NCI-H460 (cell line): Measurements from ENCODE around the gene NME8. TPM values are rescaled to one million over a fixed set of nuclear protein-coding genes. Genes with fewer than 3 reads are reported as not detected.
A peak's percentile ranks its signal among the peaks of the same experiment; 100 is the strongest.
"Not testable (repeated sequence)": the region's sequence is repeated elsewhere in the genome, so short reads cannot be mapped to it uniquely, and the experiment has no call there.

Experiments used
- DNase-seq: peaks from one replicate; pipeline ENCODE4 v3.0.0-alpha.2; 2016; ENCODE audit warnings: low read depth; ENCODE audit errors: extremely low read depth
- polyA plus RNA-seq: library from polyadenylated mRNA; depleted of rRNA; stranded (reverse); fragments of >200 nt; gene quantifications from 2 replicates; pipeline ENCODE4 v1.2.3, GENCODE V29; 2014; cell fraction: nucleus; rRNA removed
- total RNA-seq: library from RNA; depleted of rRNA; stranded (reverse); fragments of >200 nt; shearing (Covaris generic); gene quantifications from 2 replicates; pipeline ENCODE4 v1.2.3, GENCODE V29; 2014; rRNA removed

The NME8 gene, protein sequence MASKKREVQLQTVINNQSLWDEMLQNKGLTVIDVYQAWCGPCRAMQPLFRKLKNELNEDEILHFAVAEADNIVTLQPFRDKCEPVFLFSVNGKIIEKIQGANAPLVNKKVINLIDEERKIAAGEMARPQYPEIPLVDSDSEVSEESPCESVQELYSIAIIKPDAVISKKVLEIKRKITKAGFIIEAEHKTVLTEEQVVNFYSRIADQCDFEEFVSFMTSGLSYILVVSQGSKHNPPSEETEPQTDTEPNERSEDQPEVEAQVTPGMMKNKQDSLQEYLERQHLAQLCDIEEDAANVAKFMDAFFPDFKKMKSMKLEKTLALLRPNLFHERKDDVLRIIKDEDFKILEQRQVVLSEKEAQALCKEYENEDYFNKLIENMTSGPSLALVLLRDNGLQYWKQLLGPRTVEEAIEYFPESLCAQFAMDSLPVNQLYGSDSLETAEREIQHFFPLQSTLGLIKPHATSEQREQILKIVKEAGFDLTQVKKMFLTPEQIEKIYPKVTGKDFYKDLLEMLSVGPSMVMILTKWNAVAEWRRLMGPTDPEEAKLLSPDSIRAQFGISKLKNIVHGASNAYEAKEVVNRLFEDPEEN
- not detected in 2 replicates for total RNA-seq
- not detected in 2 replicates for polyA plus RNA-seq

DNA sequence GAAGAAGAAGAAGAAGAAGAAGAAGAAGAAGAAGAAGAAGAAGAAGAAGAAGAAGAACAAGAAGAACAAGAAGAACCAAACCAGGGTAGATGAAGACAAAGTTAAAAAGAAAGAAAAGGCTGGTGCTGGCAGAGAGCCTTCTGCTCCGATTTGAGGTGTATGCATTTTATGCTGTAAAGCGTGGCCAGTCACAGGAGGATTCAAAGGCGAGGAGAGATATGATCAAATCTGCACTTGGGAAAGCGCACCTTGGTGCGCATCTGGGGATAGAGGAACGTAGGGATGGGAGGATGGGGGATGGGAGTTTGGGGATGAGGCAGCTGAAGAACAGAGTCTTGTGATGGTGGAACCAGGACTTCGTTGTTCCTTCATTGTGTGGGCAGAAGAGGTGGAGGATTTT, at the start of gene NME8:
TSS of gene NME8 (plus strand) at position 301 of the 400 bp plus-strand sequence. CDS start 1,670 bp downstream, outside the sequence.
- no peak for DNase-seq

DNA sequence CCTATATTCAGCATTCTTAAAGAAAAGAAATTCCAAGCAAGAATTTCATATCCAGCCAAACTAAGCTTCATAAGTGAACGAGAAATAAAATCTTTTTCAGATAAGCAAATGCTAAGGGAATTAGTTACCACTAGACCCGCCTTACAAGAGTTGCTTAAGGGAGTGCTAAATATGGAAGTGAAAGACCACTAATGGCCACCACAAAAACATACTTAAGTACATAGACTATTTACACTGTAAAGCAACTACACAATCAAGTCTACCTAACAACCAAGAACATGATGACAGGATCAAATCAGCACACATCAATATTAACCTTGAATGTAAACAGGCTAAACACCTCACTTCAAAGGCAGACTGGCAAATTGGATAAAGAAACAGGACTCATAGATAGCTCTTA, 42.2 kb upstream of the NME8 start:
- no peak for DNase-seq

DNA sequence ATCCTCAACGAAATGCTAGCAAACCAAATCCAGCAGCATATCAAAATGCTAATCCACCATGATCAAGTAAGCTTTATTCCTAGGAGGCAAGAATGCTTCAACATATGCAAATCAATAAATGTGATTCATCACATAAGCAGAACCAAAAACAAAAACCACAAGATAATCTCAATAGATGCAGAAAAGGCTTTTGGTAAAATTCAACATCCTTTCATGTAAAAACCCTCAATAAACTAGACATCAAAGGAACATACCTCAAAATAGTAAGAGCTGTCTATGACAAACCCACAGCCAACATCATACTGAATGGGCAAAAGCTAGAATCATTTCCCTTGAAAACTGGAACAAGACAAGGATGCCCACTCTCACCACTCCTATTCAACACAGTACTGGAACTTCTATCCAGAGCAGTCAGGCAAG, 36.2 kb upstream of the NME8 start:
- not testable (repeated sequence) for DNase-seq

DNA sequence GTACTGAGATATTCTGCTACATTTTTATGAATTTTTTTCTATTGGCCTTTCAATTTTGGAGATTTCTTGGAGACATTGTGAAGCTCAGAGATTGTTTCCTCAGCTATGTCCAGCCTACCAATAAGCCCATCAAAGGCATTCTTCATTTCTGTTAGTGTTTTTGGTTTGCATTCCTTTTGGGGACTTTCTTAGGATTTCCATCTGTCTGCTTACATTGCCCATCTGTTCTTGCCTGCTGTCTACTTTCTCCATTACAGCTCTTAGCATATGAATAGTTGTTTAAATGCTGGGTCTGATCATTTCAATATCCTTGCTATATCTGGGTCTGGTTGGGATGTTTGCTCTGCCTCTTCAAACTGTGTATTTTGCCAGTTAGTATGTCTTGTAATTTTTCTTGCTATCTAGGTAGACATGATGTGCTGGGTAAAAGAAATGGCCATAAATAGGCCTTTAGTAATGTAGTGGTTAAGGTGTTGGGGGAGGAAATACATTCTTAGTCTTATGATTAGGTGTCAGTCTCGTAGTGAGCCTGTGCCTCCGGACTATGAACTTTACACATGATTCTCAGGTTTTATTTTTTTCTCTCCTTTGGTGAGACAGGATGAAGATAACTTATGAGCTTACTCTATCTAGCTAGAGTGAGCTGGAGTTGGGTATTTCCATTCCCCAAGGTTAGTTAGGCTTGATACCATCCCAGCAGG, 32.6 kb upstream of the NME8 start:
- DNase-seq: no peak

DNA sequence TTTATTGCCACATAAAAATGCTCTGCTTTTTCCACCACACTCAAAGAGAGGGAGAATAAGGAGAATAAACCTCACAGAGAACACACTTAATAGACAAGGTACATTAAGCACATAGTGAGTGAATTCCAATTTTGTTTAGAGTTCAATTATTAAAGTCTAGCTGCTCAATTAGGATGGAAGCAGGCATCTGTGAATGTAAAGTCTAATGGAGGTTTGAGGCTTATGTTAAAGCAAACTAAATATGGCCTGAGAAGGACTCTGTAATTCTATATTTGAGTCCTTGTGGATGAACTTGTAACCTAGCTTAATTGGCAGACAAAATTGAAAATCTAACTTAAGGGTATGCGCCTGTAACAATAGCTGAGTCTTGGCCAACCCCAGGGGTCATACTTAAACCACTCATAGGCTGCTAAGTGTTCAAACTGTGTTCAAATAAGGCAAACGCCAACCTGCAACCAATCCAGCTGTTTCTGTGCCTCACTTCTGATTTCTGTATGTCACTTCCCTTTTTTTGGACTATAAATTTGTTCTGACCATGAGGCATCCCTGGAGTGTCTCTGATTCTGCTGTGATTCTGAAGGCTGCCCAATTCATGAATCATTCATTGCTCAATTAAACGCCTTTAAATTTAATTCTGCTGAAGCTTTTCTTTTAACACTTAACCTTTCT, 31.3 kb upstream of the NME8 start:
- DNase-seq: no peak

DNA sequence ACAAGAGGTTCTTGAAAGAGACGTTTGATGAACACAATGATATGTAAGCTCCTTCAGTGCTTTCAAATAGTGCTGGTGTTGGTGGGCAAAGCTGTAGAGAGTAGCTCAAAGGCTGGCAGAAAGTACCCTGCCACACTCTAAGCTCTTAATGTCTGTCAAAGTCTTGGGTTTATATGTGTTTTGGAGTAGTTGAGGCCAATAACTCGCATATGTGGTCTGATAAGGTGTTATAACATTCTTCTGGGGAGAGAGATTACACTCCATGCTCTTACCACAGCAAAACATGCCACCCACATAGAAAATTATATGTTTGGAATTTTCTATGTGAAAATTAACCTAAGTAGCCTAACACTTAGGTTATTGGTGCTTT, 30.8 kb upstream of the NME8 start:
- DNase-seq: no peak

DNA sequence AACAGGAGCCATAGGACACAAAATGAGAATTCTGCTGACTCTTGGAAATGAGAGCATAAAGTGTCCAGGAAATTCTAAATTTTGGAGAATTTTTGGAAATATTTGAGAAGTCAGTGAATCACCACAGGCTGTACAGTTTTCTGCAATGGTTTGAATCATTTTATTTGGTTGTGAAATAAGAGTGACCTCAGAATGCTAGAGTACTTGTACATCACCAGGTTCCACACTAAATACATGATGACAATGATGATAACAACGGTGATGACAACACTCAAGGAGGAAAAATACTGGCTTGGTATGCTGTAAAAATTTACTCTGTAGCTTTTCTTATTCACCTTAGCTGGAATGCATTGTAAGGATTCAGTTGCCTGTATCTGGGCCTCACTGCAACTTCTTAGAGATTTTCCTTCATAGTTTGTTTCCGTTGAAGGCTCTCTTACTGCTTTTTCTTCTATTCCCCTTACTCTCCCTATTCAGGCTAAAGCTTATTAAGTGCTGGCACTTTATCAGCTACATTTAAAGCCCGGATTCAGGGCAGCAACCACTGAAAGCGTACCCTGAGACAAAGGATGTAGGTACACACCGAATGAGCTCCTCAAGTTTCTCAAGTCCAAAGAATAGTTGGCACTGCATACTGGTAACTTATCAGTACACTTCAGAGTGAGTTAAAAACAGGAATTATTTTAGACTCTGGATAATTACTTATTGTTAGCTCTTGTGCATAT, 30.2 kb upstream of the NME8 start:
- DNase-seq: no peak

DNA sequence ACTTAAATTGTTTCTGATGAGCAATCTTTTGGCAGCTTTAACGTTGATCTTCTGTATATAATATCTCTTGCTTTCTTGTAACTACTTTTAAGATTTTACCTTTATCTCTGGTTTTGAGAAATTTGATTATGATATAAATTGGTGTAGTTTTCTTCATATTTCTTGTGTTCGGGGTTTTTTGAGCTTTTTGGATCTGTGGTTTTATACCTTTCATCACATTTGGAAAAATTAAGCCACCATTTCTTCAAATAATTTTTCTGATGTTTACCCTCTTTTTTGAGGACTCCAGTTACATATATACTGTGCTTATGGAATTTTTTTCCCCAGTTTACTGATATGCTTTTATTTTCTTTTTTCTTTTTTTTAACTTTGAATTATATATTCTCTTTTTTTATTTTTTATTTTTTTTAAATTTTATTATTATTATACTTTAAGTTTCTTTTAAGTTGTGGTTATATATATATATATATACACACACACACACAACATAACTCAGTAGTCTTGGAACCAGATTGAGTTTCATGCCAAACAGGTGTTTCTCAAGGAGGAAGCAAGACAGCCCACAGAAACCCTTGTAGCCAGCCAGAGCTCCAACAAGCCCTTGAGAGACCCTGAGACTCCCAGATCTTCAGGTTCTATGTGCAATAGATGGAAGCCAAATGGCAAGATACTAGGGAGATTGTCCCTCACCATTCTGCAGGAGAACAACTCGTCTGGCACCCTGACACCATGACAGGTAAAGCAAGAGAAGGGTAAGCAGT, 27.5 kb upstream of the NME8 start:
- DNase-seq: no peak

DNA sequence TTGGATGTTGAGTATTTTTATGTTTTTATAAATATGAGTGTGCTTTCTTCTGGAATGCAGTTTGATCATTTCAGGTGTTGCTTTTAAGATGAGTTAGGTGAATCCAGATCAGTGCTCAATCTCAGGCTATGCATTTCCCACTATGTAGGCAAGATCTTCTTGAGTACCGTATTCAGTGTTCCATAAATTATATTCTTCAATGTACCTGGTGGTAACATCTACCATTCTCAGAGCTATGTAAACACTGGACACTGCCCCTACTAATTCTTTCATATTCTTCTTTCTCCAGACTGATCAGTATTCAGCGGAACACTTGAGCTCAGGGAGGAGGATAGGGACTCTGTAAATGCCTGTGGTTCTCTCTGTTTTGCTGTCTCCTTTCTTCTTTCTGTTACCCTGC, 25.5 kb upstream of the NME8 start:
- DNase-seq: no peak

DNA sequence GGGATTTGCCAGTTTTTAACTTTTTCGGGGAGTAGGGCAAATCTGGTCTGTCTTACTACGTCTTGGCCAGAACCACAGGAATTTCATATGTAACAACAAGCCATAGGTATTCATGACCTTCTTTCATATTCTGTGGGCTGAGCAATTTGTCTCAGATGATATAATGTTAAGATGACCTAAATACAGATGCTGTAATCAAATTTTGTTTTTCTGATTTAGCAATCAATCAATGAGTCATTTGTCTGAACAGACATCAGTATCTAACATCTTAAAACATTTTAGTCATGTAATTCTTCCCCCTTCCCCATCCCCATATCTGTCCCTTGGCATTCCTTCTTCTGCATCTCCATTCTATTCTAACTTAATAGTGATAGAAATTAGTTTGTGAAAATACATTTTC, 24.8 kb upstream of the NME8 start:
- DNase-seq: no peak

DNA sequence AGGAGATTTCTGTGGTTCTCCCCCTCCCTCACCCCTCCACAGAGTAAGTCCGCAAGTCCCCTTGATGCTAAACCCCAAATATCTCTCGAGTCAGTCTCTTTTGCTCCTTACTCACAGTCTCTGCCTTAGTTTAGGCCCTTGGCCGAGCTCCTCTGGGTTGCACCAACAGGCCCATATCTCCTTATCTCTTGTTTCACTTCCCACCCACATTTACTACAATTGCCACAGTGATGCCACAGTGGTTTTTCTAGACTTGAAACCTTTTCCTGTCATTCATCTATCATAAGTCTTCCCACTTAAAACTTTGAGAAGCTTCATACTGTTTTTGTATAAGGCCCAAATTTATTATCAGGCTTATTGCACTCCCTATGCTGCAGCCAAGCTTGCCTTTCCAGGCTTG, 23.4 kb upstream of the NME8 start:
- no peak for DNase-seq

DNA sequence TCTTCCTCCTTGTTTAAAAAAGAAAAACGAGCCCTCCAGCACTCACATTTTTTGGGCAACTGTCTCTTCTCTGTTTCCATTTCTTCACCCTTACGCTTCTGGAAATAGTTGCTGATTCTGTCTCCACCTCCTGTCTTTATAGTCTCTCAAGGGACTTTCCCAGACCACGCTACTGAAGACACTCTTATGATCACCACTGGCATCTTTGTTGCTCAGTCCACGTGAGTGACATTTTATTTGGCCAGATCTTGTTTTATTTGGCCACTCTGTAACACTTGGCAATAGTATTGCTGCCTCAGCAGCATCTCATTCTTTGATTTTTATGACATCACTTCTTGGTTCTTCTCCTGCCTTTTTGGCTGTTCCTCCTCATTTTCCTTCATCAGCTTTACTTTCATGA, 21.6 kb upstream of the NME8 start:
- no peak for DNase-seq

DNA sequence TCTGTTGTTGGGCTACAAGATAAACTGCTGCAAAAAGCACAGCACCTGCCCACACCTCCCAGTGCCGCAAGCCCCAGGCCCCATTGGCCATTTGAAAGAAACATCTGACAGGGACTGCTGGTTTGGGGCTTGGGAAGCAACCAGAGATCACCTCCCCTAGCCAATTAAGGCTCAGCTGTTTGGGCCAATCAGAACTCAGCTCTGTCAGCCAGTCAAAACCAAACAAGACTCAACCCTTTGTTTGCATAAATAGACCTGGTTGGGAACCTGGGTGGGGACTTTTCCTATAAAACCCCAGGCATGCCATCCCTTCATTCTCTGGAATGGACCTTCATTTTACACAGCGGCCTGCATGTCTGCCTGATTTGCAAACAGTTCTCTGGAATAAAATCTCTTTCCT, 17.2 kb upstream of the NME8 start:
- no peak for DNase-seq

DNA sequence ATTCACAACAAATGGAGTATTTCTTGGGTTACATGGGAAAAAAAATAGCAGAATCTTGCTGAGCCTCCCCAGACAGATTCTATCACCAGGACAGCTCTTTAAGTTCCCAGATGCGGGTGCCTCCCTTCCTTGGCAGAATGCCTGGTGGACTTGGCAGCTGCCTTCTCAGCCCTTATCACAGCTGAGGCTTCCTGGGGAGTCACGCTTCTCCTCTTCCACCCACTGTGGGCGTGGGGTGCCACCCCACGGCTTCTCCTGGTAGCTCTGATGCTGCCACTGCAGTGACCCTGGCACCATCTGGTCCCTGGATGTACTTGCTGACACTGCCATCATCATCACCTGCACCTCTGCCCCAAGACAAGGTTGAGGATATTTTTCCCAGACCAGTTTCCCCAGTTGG, 16.2 kb upstream of the NME8 start:
- no peak for DNase-seq

DNA sequence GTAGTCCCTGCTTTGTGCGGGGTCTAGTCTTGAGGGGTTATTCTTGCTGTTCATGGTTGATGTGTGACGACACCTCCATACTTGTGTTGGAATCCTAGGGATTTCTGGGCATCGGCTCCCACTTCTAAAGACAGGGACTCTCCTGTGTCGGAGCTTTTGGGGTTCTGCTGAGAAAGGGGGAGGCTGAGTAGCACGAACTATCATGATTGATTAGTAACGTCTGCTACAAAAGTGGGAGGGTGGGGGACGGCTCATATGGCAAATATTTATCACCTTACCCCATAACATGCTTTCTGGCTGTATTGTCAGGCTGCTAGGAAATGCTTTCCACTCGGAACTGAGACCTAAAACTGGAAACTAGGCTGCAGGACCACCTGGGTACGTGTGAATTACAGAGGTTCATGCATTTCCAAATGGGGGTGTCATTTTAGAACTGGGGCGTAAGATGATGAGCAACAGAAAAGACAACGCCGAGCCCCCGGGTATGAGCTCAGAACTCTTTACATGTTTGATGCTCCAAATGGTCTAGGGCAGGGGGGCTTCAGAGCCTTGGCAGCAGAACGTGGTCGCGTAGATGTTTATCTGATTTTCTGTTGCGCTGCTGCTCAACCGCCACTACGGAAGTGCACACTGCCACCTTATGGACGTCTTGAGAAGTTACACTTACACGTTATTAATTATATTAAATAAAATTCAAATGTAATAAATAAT, 15.1 kb upstream of the NME8 start:
- peak; percentile 52 for DNase-seq

DNA sequence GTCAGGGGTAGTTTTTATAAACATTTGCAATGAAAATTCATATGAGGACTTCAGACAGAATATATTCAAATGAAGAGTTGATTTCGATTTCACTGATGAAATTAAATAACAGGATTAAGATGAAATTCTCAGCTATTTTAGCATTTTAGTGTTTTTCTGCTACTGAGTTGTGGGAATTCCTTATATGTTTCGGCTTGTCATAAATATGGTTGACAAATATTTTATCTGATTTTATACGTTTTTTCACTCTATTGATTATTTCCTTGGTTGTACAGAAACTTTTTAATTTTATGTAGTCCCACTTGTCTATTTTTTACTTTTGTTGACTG, 14.6 kb upstream of the NME8 start:
- no peak for DNase-seq

DNA sequence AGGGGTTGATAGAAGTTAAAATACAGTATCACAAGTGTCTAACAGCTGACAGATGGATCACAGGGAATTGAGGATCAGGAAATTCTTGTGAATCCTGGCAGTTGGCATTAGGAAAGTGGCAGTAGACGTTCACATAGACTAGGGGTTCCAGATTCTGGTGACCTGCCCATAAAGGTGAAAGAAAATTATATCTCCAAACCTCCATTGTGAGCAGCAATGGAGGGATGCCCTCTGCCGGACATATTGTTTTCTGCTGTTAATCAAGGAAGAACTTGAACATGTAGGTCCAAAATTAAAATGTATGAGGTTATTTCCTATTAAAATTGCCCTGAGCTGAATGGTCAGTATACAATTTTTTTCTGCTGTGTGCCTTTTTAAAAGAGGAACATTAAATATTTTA, 5.1 kb downstream of the NME8 start:
- no peak for DNase-seq

DNA sequence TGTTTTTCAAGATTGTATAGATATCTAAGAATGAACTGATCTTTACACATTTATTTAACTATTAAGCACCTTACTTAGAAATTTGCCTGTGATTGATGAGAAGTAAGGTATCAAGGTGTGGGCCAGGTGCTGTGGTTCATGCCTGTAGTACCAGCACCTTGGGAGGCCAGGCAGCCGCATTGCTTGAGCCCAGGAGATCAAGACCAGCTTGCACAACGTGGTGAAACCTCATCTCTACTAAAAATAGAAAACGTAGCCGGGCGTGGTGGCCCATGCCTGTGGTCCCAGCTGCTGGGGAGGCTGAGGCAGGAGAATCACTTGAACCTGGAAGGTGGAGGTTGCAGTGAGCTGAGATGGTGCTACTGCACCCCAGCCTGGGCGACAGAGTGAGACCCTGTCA, 33.7 kb downstream of the NME8 start:
- DNase-seq: no peak

DNA sequence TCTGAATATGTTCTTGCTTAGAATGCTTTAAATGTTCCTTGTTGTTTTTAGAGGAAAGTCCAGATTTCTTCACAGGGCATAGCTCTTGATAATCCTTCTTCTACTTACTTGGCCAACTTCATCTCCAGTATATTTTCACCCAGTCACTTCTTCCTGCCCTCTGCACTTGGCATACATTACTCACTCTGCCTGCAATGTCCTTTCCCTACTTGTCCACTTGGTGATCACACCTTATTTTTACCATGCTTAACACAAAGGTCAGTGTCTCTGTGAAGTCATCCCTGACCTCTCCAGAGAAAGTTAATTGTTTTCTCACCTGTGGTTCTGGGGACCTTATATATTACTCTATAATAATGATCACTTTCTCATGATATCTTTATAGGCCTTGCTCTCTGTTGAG, 45.0 kb downstream of the NME8 start:
- DNase-seq: no peak
